C4-2B (cell line): ENCODE data around the gene CAMK2A.

Experiments used
- CTCF ChIP-seq: fragments of 450-650 bp; conservative IDR thresholded peaks from 2 replicates; pipeline ENCODE4 v1.5.1; 2017; ENCODE audit warnings: mild to moderate bottlenecking
- ZFX ChIP-seq: fragments of 450-650 bp; IDR thresholded peaks from 2 replicates; pipeline ENCODE4 v1.6.1; 2017

- TF ChIP-seq CTCF (no peak), ZFX (no peak)
These were observed 47.2 kb downstream of the CAMK2A start for GRCh38 chr5:150242251-150242894.
